Measurements from ENCODE around the gene ABCD1.

- TF ChIP-seq CTCF (IDR thresholded peaks at IDR 0.05), result no peak
- TF ChIP-seq POLR2A (IDR thresholded peaks at IDR 0.05), result no peak
- no peak for TF ChIP-seq EP300 (IDR thresholded peaks at IDR 0.05)
Observed at GRCh38 chrX:153793291-153793690, 68.6 kb downstream of the ABCD1 start.

Data from ovary (tissue), 3 donors.